Subcutaneous abdominal adipose tissue (tissue), 5 donors: ENCODE data around the gene AKAP6.

Experiments used
- H3K27ac ChIP-seq: one replicate; pipeline ENCODE4 v1.7.0; 2013; ENCODE audit warnings: low read depth, mild to moderate bottlenecking, inconsistent platforms, low read length, moderate library complexity
- H3K27me3 ChIP-seq, 5 donors: one replicate each; pipeline ENCODE4 v1.7.0; 2013; ENCODE audit warnings: low read length in 5 of 5, inconsistent platforms in 1 of 5; ENCODE audit not compliant: control insufficient read depth in 5 of 5, insufficient read depth in 4 of 5
- H3K36me3 ChIP-seq, 5 donors: one replicate each; pipeline ENCODE4 v1.7.0; 2013; ENCODE audit warnings: low read length in 5 of 5; ENCODE audit not compliant: control insufficient read depth in 5 of 5, insufficient read depth in 5 of 5
- H3K4me1 ChIP-seq, 5 donors: one replicate each; pipeline ENCODE4 v1.7.0; 2013; ENCODE audit warnings: low read length in 5 of 5, mild to moderate bottlenecking in 3 of 5, moderate library complexity in 1 of 5; ENCODE audit not compliant: control insufficient read depth in 5 of 5, insufficient read depth in 5 of 5
- H3K4me3 ChIP-seq, 5 donors: one replicate each; pipeline ENCODE4 v1.7.0; 2013; ENCODE audit warnings: low read length in 5 of 5, low read depth in 1 of 5
- H3K9ac ChIP-seq, 5 donors: one replicate each; pipeline ENCODE4 v1.7.0; 2013; ENCODE audit warnings: low read length in 5 of 5, mild to moderate bottlenecking in 4 of 5, moderate library complexity in 3 of 5
- H3K9me3 ChIP-seq, 5 donors: one replicate each; pipeline ENCODE4 v1.7.0; 2013; ENCODE audit warnings: low read length in 5 of 5; ENCODE audit not compliant: control insufficient read depth in 5 of 5
- donor health status: healthy.
- donor health status: healthy.
- donor health status: healthy.
- donor health status: healthy.
- donor health status: healthy.

AKAP6 gene

DNA sequence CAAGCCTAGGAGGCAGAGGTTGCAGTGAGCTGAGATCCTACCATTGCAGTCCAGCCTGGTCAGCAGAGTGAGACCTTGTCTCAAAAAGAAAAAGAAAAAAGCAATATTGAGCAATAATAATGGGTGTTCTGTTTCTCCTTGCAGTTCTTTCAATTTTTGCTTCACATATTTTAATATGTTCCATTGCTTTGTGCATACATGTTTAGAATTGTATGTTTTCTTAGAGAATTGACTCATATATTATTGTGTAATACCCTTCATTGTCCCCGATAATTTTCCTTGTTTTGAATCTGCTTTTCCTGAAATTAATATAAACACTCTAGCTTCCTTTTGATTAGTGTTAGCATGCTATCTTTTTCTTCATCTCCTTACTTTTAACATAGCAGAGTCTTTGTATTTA lies 471.2 kb downstream of the AKAP6 start:
- Histone ChIP-seq H3K27me3 (no peaks in the 10 kb centered on the region), H3K27ac (no peak overlapping the region), H3K4me1 (no peaks in the 10 kb centered on the region), H3K9ac (no peak overlapping the region), H3K9me3 (peaks cover 9 to 37% (median 26%) of the 10 kb centered on the region in 5 donors), H3K36me3 (no peaks in the 10 kb centered on the region), H3K4me3 (no peak overlapping the region)

DNA sequence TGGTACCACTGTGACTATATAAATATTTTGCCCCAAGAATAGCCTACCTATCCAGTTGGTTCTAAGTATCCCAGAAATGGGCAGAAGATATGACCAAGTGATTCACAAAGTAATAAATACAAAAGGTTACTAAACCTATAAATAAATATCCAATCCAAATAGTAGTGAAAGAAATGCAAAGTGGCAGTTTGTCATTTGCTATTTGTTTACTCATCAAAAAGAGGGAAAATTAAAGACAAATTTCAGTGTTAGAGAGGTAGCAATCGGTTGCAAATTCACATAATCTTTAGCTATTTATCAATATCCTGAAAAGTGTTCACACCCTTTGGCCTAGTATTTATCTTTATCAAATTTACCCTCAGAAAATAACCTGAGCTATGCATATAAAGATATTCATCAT lies 473.2 kb downstream of the AKAP6 start:
- H3K9me3 ChIP-seq, result peaks cover 8 to 35% (median 24%) of the 10 kb centered on the region in 5 donors
- H3K9ac ChIP-seq, result no peak overlapping the region

DNA sequence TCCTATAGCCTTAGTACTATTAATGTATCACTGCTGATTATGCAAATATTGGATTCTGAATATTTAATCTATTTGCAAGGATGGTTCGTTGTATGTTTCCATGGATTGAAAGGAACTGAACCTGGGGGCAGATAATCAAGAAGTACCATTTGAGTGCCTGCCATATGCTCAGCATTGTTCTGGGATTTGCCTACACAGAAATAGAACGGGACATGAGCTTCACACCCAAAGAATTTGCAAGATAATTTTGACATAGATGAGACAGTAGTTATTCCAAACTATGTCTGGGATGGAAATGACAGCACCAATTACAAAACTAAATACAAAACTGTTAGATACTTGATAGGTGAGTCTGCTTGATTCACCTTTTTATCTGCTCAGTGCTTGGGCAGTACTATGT lies 476.9 kb downstream of the AKAP6 start:
- Histone ChIP-seq H3K9ac (no peak overlapping the region), H3K27ac (no peak overlapping the region), H3K27me3 (no peaks in the 10 kb centered on the region), H3K4me3 (no peak overlapping the region), H3K4me1 (peaks cover 0 to 18% (median 2%) of the 10 kb centered on the region in 5 donors), H3K36me3 (no peaks in the 10 kb centered on the region), H3K9me3 (peaks cover 7 to 21% (median 15%) of the 10 kb centered on the region in 5 donors)

More for the DNA sequence above, 473.2 kb downstream of the AKAP6 start:
- H3K27me3 ChIP-seq, result no peaks in the 10 kb centered on the region
- H3K36me3 ChIP-seq, result no peaks in the 10 kb centered on the region
- H3K27ac ChIP-seq, result no peak overlapping the region
- no peak overlapping the region for H3K4me3 ChIP-seq
- H3K4me1 ChIP-seq, result no peaks in the 10 kb centered on the region

GRCh38 chr14:32808644-32809043 lies 479.5 kb downstream of the AKAP6 start:
- H3K4me3 ChIP-seq, result peak overlapping the region in 4 of 5 donors; percentile 24 to 44 (median 32)
- H3K27ac ChIP-seq, result no peak overlapping the region
- H3K36me3 ChIP-seq, result no peaks in the 10 kb centered on the region
- peaks cover 6 to 12% (median 10%) of the 10 kb centered on the region in 5 donors for H3K9me3 ChIP-seq
- H3K4me1 ChIP-seq, result peaks cover 0 to 25% (median 2%) of the 10 kb centered on the region in 5 donors
- H3K27me3 ChIP-seq, result no peaks in the 10 kb centered on the region
- H3K9ac ChIP-seq, result no peak overlapping the region

- no peaks in the 10 kb centered on the region for H3K27me3 ChIP-seq
- no peak overlapping the region for H3K27ac ChIP-seq
- H3K4me1 ChIP-seq, result peaks cover 0 to 29% (median 2%) of the 10 kb centered on the region in 5 donors
- H3K36me3 ChIP-seq, result no peaks in the 10 kb centered on the region
- no peak overlapping the region for H3K9ac ChIP-seq
- peak overlapping the region in 2 of 5 donors; percentile 24 to 39 for H3K4me3 ChIP-seq
- H3K9me3 ChIP-seq, result peaks cover 0 to 6% (median 4%) of the 10 kb centered on the region in 5 donors
Observed at GRCh38 chr14:32809255-32809654, 480.2 kb downstream of the AKAP6 start.

DNA sequence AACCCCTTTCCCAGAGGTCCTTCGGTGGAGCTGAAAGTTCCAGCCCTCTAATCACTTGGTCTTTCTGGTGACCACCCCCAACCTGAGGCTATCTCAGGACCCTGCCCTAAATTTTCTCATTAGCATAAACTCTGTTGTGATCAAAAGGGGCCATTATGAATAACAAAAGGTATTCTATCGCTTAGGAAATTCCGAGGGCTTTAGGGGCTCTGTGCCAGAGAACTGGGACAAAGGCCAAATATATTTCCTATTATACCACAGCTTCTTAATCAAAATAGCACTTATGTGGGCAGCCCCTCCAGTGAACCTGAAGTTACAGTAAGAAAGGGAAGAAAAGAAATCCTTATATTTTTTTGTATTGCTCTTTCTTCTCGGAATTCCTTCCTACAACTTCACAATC lies 484.3 kb downstream of the AKAP6 start:
- Histone ChIP-seq H3K9ac (no peak overlapping the region), H3K9me3 (no peaks in the 10 kb centered on the region), H3K27me3 (no peaks in the 10 kb centered on the region), H3K27ac (no peak overlapping the region), H3K4me1 (peaks cover 0 to 24% (median 2%) of the 10 kb centered on the region in 5 donors), H3K36me3 (no peaks in the 10 kb centered on the region), H3K4me3 (no peak overlapping the region)

DNA sequence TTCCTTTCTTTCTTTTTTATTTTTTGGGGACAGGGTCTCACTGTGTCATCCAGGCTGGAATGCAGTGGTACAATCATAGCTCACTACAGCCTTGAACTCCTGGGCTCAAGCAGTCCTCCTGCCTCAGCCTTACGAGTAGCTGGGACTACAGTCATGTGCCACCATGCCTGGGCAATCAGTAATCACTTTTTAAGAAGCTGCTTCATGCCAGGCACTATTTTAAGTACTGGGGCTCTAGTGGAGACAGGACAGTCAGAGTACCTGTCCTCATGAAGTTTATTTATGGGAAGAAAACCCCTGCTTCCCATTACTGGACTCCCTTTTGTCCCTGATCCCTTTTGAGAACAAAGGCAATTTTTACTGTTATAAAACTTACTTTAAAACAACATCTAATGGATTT lies 485.6 kb downstream of the AKAP6 start:
- Histone ChIP-seq H3K9ac (no peak overlapping the region), H3K27me3 (no peaks in the 10 kb centered on the region), H3K4me3 (no peak overlapping the region), H3K9me3 (no peaks in the 10 kb centered on the region), H3K27ac (no peak overlapping the region), H3K36me3 (no peaks in the 10 kb centered on the region), H3K4me1 (peaks cover 0 to 14% (median under 1%) of the 10 kb centered on the region in 5 donors)

- no peaks in the 10 kb centered on the region for H3K27me3 ChIP-seq
- H3K9me3 ChIP-seq, result no peaks in the 10 kb centered on the region
- H3K4me3 ChIP-seq, result no peak overlapping the region
- H3K9ac ChIP-seq, result no peak overlapping the region
- H3K36me3 ChIP-seq, result no peaks in the 10 kb centered on the region
- H3K4me1 ChIP-seq, result peaks cover 0 to 11% (median 3%) of the 10 kb centered on the region in 5 donors
- no peak overlapping the region for H3K27ac ChIP-seq
Observed at GRCh38 chr14:32816588-32816987, 487.5 kb downstream of the AKAP6 start.

- H3K4me1 ChIP-seq, result peaks cover 0 to 11% (median 3%) of the 10 kb centered on the region in 5 donors
- no peak overlapping the region for H3K9ac ChIP-seq
- no peak overlapping the region for H3K4me3 ChIP-seq
- H3K27ac ChIP-seq, result no peak overlapping the region
- no peaks in the 10 kb centered on the region for H3K9me3 ChIP-seq
- H3K36me3 ChIP-seq, result no peaks in the 10 kb centered on the region
- no peaks in the 10 kb centered on the region for H3K27me3 ChIP-seq
Observed at GRCh38 chr14:32817780-32818179, 488.7 kb downstream of the AKAP6 start.

GRCh38 chr14:32818581-32818980 lies 489.5 kb downstream of the AKAP6 start:
- Histone ChIP-seq H3K36me3 (no peaks in the 10 kb centered on the region), H3K9ac (no peak overlapping the region), H3K27ac (no peak overlapping the region), H3K27me3 (no peaks in the 10 kb centered on the region), H3K9me3 (no peaks in the 10 kb centered on the region), H3K4me3 (no peak overlapping the region), H3K4me1 (peaks cover 0 to 5% (median 3%) of the 10 kb centered on the region in 5 donors)

DNA sequence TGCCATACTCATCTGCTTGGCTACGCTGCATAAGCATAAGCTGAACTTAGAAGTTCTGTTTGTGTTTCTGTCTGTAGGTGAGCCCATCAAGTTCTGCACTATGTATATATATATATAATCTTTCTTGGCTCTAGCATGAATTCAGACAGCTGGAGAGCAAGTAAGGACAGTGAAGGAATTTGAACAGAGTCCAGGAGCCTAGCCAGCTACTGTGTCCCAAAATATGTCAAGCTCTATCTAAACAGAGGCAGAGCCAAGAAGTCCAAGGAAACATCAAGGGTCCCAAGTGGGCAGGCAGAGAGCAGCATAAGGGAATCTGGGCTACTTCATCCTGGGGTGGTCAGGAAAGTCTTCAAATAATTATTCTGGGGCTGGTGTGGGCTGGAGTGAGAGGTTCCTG lies 491.1 kb downstream of the AKAP6 start:
- H3K36me3 ChIP-seq, result no peaks in the 10 kb centered on the region
- H3K27ac ChIP-seq, result no peak overlapping the region
- no peaks in the 10 kb centered on the region for H3K27me3 ChIP-seq
- peaks cover 0 to 17% (median 3%) of the 10 kb centered on the region in 5 donors for H3K4me1 ChIP-seq
- H3K4me3 ChIP-seq, result no peak overlapping the region
- H3K9ac ChIP-seq, result no peak overlapping the region
- H3K9me3 ChIP-seq, result no peaks in the 10 kb centered on the region
